Measurements from ENCODE around the gene C10orf120.
A peak's percentile ranks its signal among the peaks of the same experiment; 100 is the strongest.

C10orf120 gene

DNA sequence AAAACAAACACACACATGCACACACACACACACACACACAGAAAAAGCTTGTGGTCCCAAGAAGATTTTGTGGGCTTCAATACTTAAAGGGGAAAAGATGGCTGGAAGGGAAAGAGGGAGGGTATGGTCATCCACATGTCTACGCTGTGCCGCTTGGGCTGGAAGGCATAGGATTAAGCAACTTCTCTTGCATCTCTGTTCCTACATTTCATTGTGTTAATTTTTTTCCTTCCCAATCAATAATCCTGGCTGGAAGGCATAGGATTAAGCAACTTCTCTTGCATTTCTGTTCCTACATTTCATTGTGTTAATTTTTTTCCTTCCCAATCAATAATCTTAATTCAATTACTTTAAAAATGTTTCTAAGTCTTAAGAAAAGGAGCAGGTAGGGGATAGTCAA lies 30.6 kb downstream of the C10orf120 start:
- Histone ChIP-seq H3K36me3 (ENCODE audit: control insufficient read depth, insufficient read depth, low read length) (no peaks in the 10 kb centered on the region), H3K27ac (ENCODE audit: low read depth, low read length) (no peak overlapping the region), H3K27me3 (ENCODE audit: control insufficient read depth, insufficient read depth, low read length) (no peaks in the 10 kb centered on the region), H3K4me3 (ENCODE audit: low read length) (no peak overlapping the region), H3K9ac (ENCODE audit: low read length) (no peak overlapping the region), H3K4me1 (ENCODE audit: control insufficient read depth, insufficient read depth, low read length) (no peaks in the 10 kb centered on the region)

DNA sequence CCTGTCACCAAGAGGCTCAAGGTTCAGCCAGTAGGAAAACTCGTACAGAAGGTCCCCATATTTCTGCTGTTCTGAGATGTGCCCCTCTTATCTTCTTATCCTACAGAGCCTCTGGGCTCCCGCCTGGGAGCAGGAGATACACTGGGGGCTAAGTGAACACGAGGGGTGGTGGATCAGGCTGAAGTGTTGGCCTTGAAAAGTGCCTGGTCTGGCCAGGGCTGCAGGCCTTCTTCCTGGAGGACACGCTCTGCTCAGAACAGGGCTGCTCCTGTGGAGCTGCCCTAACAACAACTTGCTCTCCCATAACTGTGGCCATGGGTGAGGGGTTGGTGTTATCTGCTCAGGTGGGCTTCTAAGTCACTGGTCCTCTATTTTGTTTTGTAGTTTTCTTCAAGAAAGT lies 33.7 kb downstream of the C10orf120 start:
- no peak overlapping the region for H3K27ac ChIP-seq (ENCODE audit: low read depth, low read length)

GRCh38 chr10:122665329-122665860 lies 34.3 kb downstream of the C10orf120 start:
- Histone ChIP-seq H3K27ac (ENCODE audit: low read depth, low read length) (no peak overlapping the region), H3K4me1 (ENCODE audit: control insufficient read depth, insufficient read depth, low read length) (no peaks in the 10 kb centered on the region), H3K9ac (ENCODE audit: low read length) (no peak overlapping the region), H3K27me3 (ENCODE audit: control insufficient read depth, insufficient read depth, low read length) (no peaks in the 10 kb centered on the region), H3K4me3 (ENCODE audit: low read length) (no peak overlapping the region), H3K36me3 (ENCODE audit: control insufficient read depth, insufficient read depth, low read length) (no peaks in the 10 kb centered on the region)

More for the DNA sequence above, 33.7 kb downstream of the C10orf120 start:
- no peaks in the 10 kb centered on the region for H3K4me1 ChIP-seq (ENCODE audit: control insufficient read depth, insufficient read depth, low read length)
- H3K4me3 ChIP-seq (ENCODE audit: low read length) = no peak overlapping the region
- H3K9ac ChIP-seq (ENCODE audit: low read length) = no peak overlapping the region
- H3K36me3 ChIP-seq (ENCODE audit: control insufficient read depth, insufficient read depth, low read length) = no peaks in the 10 kb centered on the region
- no peaks in the 10 kb centered on the region for H3K27me3 ChIP-seq (ENCODE audit: control insufficient read depth, insufficient read depth, low read length)

DNA sequence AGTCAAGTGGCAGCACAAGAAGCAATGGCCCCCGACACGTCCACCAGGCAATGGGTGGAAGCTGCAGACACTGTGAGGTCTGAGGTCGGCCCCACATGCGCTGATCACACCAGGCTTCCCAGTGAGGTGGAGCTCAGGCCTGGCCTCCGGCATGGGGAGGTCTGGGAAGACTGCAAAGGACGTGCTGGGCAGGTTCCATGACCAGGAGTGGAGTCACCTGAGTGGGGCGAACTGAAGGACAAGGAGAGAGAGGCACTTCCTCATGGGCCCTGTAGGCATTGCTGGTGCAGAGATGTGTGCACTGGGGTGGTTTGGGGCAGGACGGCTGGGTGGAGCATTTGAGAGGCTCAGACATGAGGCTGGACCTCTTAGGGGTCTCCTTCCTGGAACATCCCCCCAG lies 35.1 kb downstream of the C10orf120 start:
- Histone ChIP-seq H3K4me3 (ENCODE audit: low read length) (no peak overlapping the region), H3K27ac (ENCODE audit: low read depth, low read length) (no peak overlapping the region), H3K36me3 (ENCODE audit: control insufficient read depth, insufficient read depth, low read length) (no peaks in the 10 kb centered on the region), H3K9ac (ENCODE audit: low read length) (no peak overlapping the region), H3K27me3 (ENCODE audit: control insufficient read depth, insufficient read depth, low read length) (no peaks in the 10 kb centered on the region), H3K4me1 (ENCODE audit: control insufficient read depth, insufficient read depth, low read length) (no peaks in the 10 kb centered on the region)

DNA sequence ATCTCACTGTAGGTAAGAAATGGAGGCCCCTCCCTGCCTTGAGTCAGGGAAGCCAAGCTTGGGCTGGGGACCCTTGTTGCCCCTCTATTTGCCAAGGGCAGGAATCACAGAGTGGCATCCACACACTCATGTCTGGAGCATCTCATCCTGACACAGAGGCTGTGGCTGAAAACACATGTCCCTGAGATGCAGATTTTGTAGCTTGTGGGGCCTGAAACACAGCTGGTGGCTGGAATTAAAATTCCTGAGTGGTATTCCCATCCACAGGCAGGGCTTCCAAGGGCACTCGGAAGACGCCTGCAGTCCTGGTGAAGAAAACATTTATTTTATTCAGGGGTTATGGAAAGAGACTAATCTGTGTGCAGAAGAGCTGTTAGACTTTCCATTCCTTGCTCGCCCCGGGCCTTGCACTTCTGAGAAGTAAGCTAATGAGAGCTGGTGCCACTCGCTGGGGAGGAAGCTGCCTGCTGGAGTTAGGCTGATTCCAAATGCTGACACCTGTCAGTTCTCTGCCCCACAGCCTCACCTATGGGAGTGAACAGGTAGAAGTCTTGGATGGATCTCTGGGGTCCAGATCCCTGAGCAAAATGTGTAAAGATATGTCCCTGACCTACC lies 36.0 kb downstream of the C10orf120 start:
- H3K4me1 ChIP-seq (ENCODE audit: control insufficient read depth, insufficient read depth, low read length) = no peaks in the 10 kb centered on the region
- no peak overlapping the region for H3K4me3 ChIP-seq (ENCODE audit: low read length)
- no peak overlapping the region for H3K27ac ChIP-seq (ENCODE audit: low read depth, low read length)
- H3K27me3 ChIP-seq (ENCODE audit: control insufficient read depth, insufficient read depth, low read length) = no peaks in the 10 kb centered on the region
- H3K9ac ChIP-seq (ENCODE audit: low read length) = no peak overlapping the region
- H3K36me3 ChIP-seq (ENCODE audit: control insufficient read depth, insufficient read depth, low read length) = no peaks in the 10 kb centered on the region

DNA sequence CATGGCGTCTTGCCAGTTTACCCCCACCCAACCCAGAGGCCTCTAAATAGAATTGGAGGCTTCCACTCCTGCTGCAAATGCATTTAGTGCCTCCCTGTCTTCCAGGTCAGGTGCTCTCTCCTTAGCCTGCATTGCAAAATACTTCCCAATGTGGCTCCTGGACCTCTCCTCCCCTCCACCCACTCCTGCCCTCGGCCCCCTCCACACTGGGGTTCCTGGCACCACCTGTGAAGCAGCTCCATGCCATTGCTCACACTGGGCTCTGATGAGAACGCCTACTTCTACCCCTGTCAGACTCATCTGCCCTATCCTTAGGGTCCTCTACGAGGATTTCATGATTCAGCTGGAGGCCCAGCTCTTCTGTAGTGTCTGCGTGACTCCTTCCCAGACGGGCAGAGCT lies 37.4 kb downstream of the C10orf120 start:
- no peak overlapping the region for H3K9ac ChIP-seq (ENCODE audit: low read length)
- no peak overlapping the region for H3K27ac ChIP-seq (ENCODE audit: low read depth, low read length)
- no peaks in the 10 kb centered on the region for H3K27me3 ChIP-seq (ENCODE audit: control insufficient read depth, insufficient read depth, low read length)
- H3K4me3 ChIP-seq (ENCODE audit: low read length) = no peak overlapping the region
- peaks cover 5% of the 10 kb centered on the region for H3K4me1 ChIP-seq (ENCODE audit: control insufficient read depth, insufficient read depth, low read length)
- no peaks in the 10 kb centered on the region for H3K36me3 ChIP-seq (ENCODE audit: control insufficient read depth, insufficient read depth, low read length)

- Histone ChIP-seq H3K27ac (ENCODE audit: low read depth, low read length) (no peak overlapping the region), H3K4me1 (ENCODE audit: control insufficient read depth, insufficient read depth, low read length) (peaks cover 12% of the 10 kb centered on the region), H3K9ac (ENCODE audit: low read length) (no peak overlapping the region), H3K36me3 (ENCODE audit: control insufficient read depth, insufficient read depth, low read length) (no peaks in the 10 kb centered on the region), H3K27me3 (ENCODE audit: control insufficient read depth, insufficient read depth, low read length) (no peaks in the 10 kb centered on the region), H3K4me3 (ENCODE audit: low read length) (no peak overlapping the region)
Measured at GRCh38 chr10:122660696-122661095, 39.0 kb downstream of the C10orf120 start.

- no peaks in the 10 kb centered on the region for H3K36me3 ChIP-seq (ENCODE audit: control insufficient read depth, insufficient read depth, low read length)
- H3K27me3 ChIP-seq (ENCODE audit: control insufficient read depth, insufficient read depth, low read length) = no peaks in the 10 kb centered on the region
- H3K4me3 ChIP-seq (ENCODE audit: low read length) = no peak overlapping the region
- H3K9ac ChIP-seq (ENCODE audit: low read length) = no peak overlapping the region
- peaks cover 12% of the 10 kb centered on the region for H3K4me1 ChIP-seq (ENCODE audit: control insufficient read depth, insufficient read depth, low read length)
- H3K27ac ChIP-seq (ENCODE audit: low read depth, low read length) = no peak overlapping the region
Measured at GRCh38 chr10:122659651-122660050, 40.0 kb downstream of the C10orf120 start.

GRCh38 chr10:122659126-122659525 lies 40.5 kb downstream of the C10orf120 start:
- Histone ChIP-seq H3K27ac (ENCODE audit: low read depth, low read length) (no peak overlapping the region), H3K4me1 (ENCODE audit: control insufficient read depth, insufficient read depth, low read length) (peaks cover 12% of the 10 kb centered on the region), H3K27me3 (ENCODE audit: control insufficient read depth, insufficient read depth, low read length) (no peaks in the 10 kb centered on the region), H3K4me3 (ENCODE audit: low read length) (no peak overlapping the region), H3K9ac (ENCODE audit: low read length) (no peak overlapping the region), H3K36me3 (ENCODE audit: control insufficient read depth, insufficient read depth, low read length) (no peaks in the 10 kb centered on the region)

DNA sequence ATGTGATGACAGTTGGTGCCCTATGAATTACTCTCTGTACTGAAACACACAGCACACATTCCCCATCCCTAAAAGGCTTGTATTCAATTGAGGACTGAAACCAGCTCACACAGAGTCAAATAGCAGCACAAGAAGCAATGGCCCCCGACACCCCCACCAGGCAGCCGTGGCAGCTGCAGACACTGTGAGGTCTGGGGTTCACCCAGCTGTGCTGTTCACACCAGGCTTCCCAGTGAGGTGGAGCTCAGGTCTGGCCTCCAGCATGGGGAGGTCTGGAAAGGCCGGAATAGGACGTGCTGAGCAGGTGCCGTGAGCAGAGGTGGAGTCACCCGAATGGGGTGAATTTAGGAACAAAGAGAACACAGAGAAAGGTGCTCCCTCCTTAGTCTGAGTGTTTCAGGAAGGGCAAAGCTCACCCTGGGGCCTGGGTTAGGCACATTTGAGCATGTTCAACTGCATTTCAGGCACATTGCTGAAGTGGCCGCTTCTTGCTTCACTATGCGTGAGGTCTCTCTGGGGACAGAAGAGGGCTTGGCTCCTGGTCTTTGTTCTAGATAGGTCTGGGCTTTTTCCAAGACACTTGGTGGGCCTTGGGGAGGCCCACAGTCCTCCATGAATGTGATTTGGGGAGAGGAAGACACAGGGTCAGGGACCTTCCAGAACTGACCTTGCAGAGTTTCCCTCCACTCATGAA lies 41.1 kb downstream of the C10orf120 start:
- no peaks in the 10 kb centered on the region for H3K36me3 ChIP-seq (ENCODE audit: control insufficient read depth, insufficient read depth, low read length)
- H3K4me3 ChIP-seq (ENCODE audit: low read length) = no peak overlapping the region
- no peak overlapping the region for H3K9ac ChIP-seq (ENCODE audit: low read length)
- no peaks in the 10 kb centered on the region for H3K27me3 ChIP-seq (ENCODE audit: control insufficient read depth, insufficient read depth, low read length)
- H3K27ac ChIP-seq (ENCODE audit: low read depth, low read length) = no peak overlapping the region
- H3K4me1 ChIP-seq (ENCODE audit: control insufficient read depth, insufficient read depth, low read length) = peaks cover 12% of the 10 kb centered on the region

DNA sequence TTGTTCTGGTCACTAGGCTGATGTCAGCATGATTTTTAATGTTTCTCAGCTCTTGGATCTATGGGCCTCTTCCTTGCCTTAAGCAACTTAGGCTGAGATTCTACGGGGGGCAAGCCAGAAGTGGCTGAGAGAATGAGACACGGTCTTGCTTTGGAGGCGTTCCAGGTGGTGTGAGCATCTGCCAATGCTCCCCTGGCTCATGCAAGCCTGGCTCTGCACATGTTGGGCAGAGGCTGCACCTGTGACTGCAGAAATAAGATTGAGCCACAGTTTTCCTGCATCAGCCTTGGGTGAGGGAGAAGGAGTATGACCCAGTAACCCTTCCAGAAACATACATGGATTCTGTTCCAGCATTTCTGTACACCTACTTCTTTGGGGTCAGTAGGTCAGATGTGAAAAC lies 41.9 kb downstream of the C10orf120 start:
- Histone ChIP-seq H3K4me1 (ENCODE audit: control insufficient read depth, insufficient read depth, low read length) (peaks cover 12% of the 10 kb centered on the region), H3K27me3 (ENCODE audit: control insufficient read depth, insufficient read depth, low read length) (no peaks in the 10 kb centered on the region), H3K9ac (ENCODE audit: low read length) (no peak overlapping the region), H3K4me3 (ENCODE audit: low read length) (no peak overlapping the region), H3K27ac (ENCODE audit: low read depth, low read length) (no peak overlapping the region), H3K36me3 (ENCODE audit: control insufficient read depth, insufficient read depth, low read length) (no peaks in the 10 kb centered on the region)

DNA sequence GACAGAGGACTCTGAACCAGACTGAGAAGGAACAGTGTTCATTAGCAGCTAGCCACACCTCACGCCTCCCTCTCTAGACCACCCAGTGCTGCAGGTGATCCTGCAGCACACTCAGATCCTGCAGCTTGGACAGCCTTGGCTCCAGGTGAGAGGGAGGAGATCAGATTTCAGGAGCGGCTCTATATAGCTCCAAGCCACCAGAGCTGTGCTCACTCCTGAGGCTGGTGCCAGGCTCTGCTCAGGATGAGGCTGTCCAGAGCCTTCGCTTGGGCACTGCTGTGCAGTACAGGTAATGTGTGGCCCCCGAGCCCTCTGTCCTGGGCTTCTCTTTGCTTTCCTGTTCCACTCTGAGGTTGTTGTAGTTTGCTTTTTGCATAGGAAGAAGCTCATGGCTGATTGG lies 42.4 kb downstream of the C10orf120 start:
- H3K9ac ChIP-seq (ENCODE audit: low read length) = no peak overlapping the region

GRCh38 chr10:122656741-122657140 lies 42.9 kb downstream of the C10orf120 start:
- Histone ChIP-seq H3K27me3 (ENCODE audit: control insufficient read depth, insufficient read depth, low read length) (no peaks in the 10 kb centered on the region), H3K36me3 (ENCODE audit: control insufficient read depth, insufficient read depth, low read length) (no peaks in the 10 kb centered on the region), H3K4me3 (ENCODE audit: low read length) (no peak overlapping the region), H3K9ac (ENCODE audit: low read length) (no peak overlapping the region), H3K27ac (ENCODE audit: low read depth, low read length) (peak overlapping the region; percentile 40), H3K4me1 (ENCODE audit: control insufficient read depth, insufficient read depth, low read length) (peaks cover 12% of the 10 kb centered on the region)

More for the DNA sequence above, 42.4 kb downstream of the C10orf120 start:
- no peak overlapping the region for H3K4me3 ChIP-seq (ENCODE audit: low read length)
- peak overlapping the region; percentile 11 for H3K27ac ChIP-seq (ENCODE audit: low read depth, low read length)
- no peaks in the 10 kb centered on the region for H3K27me3 ChIP-seq (ENCODE audit: control insufficient read depth, insufficient read depth, low read length)
- peaks cover 12% of the 10 kb centered on the region for H3K4me1 ChIP-seq (ENCODE audit: control insufficient read depth, insufficient read depth, low read length)
- no peaks in the 10 kb centered on the region for H3K36me3 ChIP-seq (ENCODE audit: control insufficient read depth, insufficient read depth, low read length)
